Astrocyte (in vitro differentiated cells and primary cell): ENCODE measurements around the gene ASTN1.

Source experiments
- EZH2 ChIP-seq: IDR thresholded peaks from 2 replicates; pipeline ENCODE4 v1.6.1; 2012; ENCODE audit warnings: mild to moderate bottlenecking, low read length, inconsistent platforms; ENCODE audit not compliant: insufficient read depth
- TF ChIP-seq, protein P1 (sequence below): IDR thresholded peaks from 2 replicates; pipeline ENCODE4 v1.5.1; 2011; ENCODE audit warnings: low read depth, mild to moderate bottlenecking, inconsistent platforms, low read length, moderate library complexity; ENCODE audit not compliant: insufficient read depth

DNA sequence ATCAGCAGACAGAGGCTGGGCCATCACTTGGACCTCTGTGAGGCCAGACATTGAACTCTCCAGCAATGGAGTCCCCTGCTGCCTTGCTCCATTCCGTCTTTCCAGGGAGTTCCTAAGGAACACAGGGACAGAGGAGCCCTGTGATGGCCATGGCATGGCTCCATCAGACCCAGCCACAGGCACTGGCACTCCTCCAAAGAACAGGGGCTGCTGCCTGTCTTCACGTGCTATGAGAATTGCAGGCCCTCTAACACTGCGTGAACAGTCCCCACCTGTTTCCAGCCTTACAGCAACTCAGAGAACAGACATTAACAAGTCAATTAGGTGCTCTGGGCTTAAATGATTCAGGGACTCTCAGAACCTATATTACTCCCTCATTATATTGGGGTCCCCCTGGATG lies 140.8 kb downstream of the ASTN1 start:
- TF ChIP-seq, protein P1, sequence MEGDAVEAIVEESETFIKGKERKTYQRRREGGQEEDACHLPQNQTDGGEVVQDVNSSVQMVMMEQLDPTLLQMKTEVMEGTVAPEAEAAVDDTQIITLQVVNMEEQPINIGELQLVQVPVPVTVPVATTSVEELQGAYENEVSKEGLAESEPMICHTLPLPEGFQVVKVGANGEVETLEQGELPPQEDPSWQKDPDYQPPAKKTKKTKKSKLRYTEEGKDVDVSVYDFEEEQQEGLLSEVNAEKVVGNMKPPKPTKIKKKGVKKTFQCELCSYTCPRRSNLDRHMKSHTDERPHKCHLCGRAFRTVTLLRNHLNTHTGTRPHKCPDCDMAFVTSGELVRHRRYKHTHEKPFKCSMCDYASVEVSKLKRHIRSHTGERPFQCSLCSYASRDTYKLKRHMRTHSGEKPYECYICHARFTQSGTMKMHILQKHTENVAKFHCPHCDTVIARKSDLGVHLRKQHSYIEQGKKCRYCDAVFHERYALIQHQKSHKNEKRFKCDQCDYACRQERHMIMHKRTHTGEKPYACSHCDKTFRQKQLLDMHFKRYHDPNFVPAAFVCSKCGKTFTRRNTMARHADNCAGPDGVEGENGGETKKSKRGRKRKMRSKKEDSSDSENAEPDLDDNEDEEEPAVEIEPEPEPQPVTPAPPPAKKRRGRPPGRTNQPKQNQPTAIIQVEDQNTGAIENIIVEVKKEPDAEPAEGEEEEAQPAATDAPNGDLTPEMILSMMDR: no peak
- no peak for TF ChIP-seq EZH2
